ENCODE measurements around the gene CTNNA2.

DNA sequence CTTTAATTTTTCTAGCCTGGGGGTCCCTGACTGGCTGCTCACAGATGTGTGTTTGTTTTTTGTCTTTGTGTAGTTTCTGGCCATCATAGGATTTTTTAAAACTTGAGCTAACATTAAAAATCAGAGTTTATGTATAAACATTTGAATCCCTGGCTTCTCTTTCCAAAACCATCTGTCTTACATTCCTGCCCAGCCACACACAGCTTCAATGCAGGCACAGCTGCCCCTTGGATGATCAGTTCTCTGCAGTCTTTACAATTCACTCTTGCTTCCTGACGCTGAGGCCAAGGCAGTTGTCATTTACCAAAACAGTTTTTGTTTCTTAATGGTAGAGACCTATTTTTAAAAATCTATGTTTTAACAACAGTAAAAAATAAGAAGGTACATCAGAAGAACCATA lies 960.9 kb downstream of the CTNNA2 start:
- TF ChIP-seq, protein P1, sequence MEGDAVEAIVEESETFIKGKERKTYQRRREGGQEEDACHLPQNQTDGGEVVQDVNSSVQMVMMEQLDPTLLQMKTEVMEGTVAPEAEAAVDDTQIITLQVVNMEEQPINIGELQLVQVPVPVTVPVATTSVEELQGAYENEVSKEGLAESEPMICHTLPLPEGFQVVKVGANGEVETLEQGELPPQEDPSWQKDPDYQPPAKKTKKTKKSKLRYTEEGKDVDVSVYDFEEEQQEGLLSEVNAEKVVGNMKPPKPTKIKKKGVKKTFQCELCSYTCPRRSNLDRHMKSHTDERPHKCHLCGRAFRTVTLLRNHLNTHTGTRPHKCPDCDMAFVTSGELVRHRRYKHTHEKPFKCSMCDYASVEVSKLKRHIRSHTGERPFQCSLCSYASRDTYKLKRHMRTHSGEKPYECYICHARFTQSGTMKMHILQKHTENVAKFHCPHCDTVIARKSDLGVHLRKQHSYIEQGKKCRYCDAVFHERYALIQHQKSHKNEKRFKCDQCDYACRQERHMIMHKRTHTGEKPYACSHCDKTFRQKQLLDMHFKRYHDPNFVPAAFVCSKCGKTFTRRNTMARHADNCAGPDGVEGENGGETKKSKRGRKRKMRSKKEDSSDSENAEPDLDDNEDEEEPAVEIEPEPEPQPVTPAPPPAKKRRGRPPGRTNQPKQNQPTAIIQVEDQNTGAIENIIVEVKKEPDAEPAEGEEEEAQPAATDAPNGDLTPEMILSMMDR (IDR thresholded peaks at IDR 0.05): no peak
- no peak for TF ChIP-seq POLR2AphosphoS5 (IDR thresholded peaks at IDR 0.05)

Data from transverse colon (tissue), 4 donors.